HG02943 (cell line): Measurements from ENCODE around the gene SUB1.
"Not testable (repeated sequence)": the region's sequence is repeated elsewhere in the genome, so short reads cannot be mapped to it uniquely, and the experiment has no call there.

Experiments used
- ATAC-seq: cut with Tn5 transposase; IDR thresholded peaks from one replicate; pipeline ENCODE4 v1.9.1; 2021; ENCODE audit warnings: mild to moderate bottlenecking, low read depth, moderate library complexity; ENCODE audit not compliant: unreplicated experiment

Gene SUB1

GRCh38 chr5:32598260-32598937 is 13.0 kb downstream of the SUB1 start:
- no peak for ATAC-seq

- ATAC-seq, result no peak
Observed at GRCh38 chr5:32598997-32599549, 13.7 kb downstream of the SUB1 start.

- no peak for ATAC-seq
Observed at GRCh38 chr5:32600054-32600622, 14.8 kb downstream of the SUB1 start.

GRCh38 chr5:32601623-32602295 is 16.4 kb downstream of the SUB1 start:
- ATAC-seq, result no peak

GRCh38 chr5:32602906-32603305 is 17.5 kb downstream of the SUB1 start:
- no peak for ATAC-seq

- no peak for ATAC-seq
Observed at GRCh38 chr5:32604800-32605765, 19.7 kb downstream of the SUB1 start.

GRCh38 chr5:32605766-32606152 is 20.4 kb downstream of the SUB1 start:
- no peak for ATAC-seq

GRCh38 chr5:32612134-32612888 is 27.0 kb downstream of the SUB1 start:
- no peak for ATAC-seq

GRCh38 chr5:32613050-32613672 is 27.8 kb downstream of the SUB1 start:
- ATAC-seq, result peak; percentile 69

- no peak for ATAC-seq
Observed at GRCh38 chr5:32615236-32615635, 29.9 kb downstream of the SUB1 start.

- ATAC-seq, result no peak
Observed at GRCh38 chr5:32618962-32619361, 33.6 kb downstream of the SUB1 start.

GRCh38 chr5:32621256-32621655 is 35.9 kb downstream of the SUB1 start:
- ATAC-seq, result no peak

GRCh38 chr5:32625106-32625505 is 39.7 kb downstream of the SUB1 start:
- no peak for ATAC-seq

- ATAC-seq, result no peak
Observed at GRCh38 chr5:32625547-32625946, 40.2 kb downstream of the SUB1 start.

- ATAC-seq, result no peak
Observed at GRCh38 chr5:32627219-32627870, 42.0 kb downstream of the SUB1 start.

GRCh38 chr5:32628049-32628844 is 42.9 kb downstream of the SUB1 start:
- no peak for ATAC-seq

- ATAC-seq, result no peak
Observed at GRCh38 chr5:32630867-32631491, 45.6 kb downstream of the SUB1 start.

GRCh38 chr5:32633017-32633416 is 47.7 kb downstream of the SUB1 start:
- ATAC-seq, result not testable (repeated sequence)
